Osteoblast (primary cell): ENCODE measurements around the gene SULT1C3. TPM values are rescaled to one million over a fixed set of nuclear protein-coding genes. Genes with fewer than 3 reads are reported as not detected.
A peak's percentile ranks its signal among the peaks of the same experiment; 100 is the strongest.

Experiments
- DNase-seq: peaks from one replicate; pipeline ENCODE4 v3.0.0; 2011; ENCODE audit warnings: low spot score, mixed read lengths; ENCODE audit not compliant: insufficient read length; ENCODE audit errors: missing footprints
- H2AFZ ChIP-seq: 2 replicates; pipeline ENCODE4 v1.6.0; 2011; ENCODE audit warnings: mild to moderate bottlenecking, low read length
- H3K27ac ChIP-seq: 2 replicates; pipeline ENCODE4 v1.5.1; 2011; ENCODE audit warnings: mild to moderate bottlenecking, low read depth, low read length, moderate library complexity
- H3K27me3 ChIP-seq: 2 replicates; pipeline ENCODE4 v1.6.0; 2012; ENCODE audit warnings: mild to moderate bottlenecking, control low read depth, inconsistent platforms, low read length, moderate library complexity; ENCODE audit not compliant: insufficient read depth
- H3K36me3 ChIP-seq: 2 replicates; pipeline ENCODE4 v1.5.1; 2011; ENCODE audit warnings: mild to moderate bottlenecking, low read length, control low read depth, moderate library complexity; ENCODE audit not compliant: insufficient read depth
- H3K4me1 ChIP-seq: 2 replicates; pipeline ENCODE4 v1.5.1; 2011; ENCODE audit warnings: mild to moderate bottlenecking, low read length, control low read depth, moderate library complexity; ENCODE audit not compliant: insufficient read depth
- H3K4me2 ChIP-seq: 2 replicates; pipeline ENCODE4 v1.6.0; 2011; ENCODE audit warnings: mild to moderate bottlenecking, low read length; ENCODE audit not compliant: insufficient read depth
- H3K4me3 ChIP-seq: fragments of 200-600 bp; sonication (generic); 3 replicates; pipeline ENCODE4 v1.5.1; 2012; ENCODE audit warnings: mild to moderate bottlenecking, low read length, inconsistent platforms; ENCODE audit not compliant: insufficient read depth
- H3K79me2 ChIP-seq: 2 replicates; pipeline ENCODE4 v1.6.0; 2012; ENCODE audit warnings: mild to moderate bottlenecking, low read length, control low read depth, inconsistent platforms; ENCODE audit not compliant: insufficient read depth
- H3K9me3 ChIP-seq: 2 replicates; pipeline ENCODE4 v1.5.1; 2011; ENCODE audit warnings: low read depth, low read length, control low read depth
- H4K20me1 ChIP-seq: 2 replicates; pipeline ENCODE4 v1.6.0; 2012; ENCODE audit warnings: mild to moderate bottlenecking, low read length, control low read depth; ENCODE audit not compliant: insufficient read depth
- total RNA-seq: library from RNA; depleted of rRNA; stranded (reverse); fragments of >200 nt; gene quantifications from 2 replicates; pipeline ENCODE4 v1.2.3, GENCODE V29; 2012
- TF ChIP-seq, protein P1 (sequence below): IDR thresholded peaks from 2 replicates; pipeline ENCODE4 v1.5.1; 2011; ENCODE audit warnings: mild to moderate bottlenecking, low read depth, low read length, moderate library complexity; ENCODE audit errors: extremely low read depth

The SULT1C3 gene
- total RNA-seq, 1 donor: not detected

DNA sequence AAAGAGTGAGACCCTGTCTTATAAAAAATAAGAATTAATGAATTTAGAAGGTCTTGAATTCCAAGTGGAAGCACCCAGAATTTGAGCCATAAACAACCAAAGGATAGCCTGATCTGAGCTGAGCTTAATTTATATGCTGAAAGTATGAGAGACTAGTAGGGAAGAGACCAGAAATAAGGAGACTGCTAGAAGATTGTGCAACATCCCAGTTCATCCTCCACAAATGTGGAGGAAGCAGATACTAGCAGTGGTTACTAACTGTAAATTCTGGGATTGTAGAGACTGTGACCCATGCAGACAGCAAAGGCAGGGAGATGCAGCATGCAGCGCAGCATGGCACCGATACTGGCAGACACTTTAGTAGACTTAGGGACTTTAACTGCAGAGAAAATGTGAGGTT lies 47.4 kb downstream of the SULT1C3 start:
- no peaks in the 10 kb centered on the region for H3K36me3 ChIP-seq
- H3K27ac ChIP-seq: no peak overlapping the region
- no peak for DNase-seq
- H2AFZ ChIP-seq: no peak overlapping the region
- H3K4me1 ChIP-seq: no peaks in the 10 kb centered on the region
- no peak overlapping the region for H3K4me2 ChIP-seq
- H3K27me3 ChIP-seq: no peaks in the 10 kb centered on the region
- no peaks in the 10 kb centered on the region for H3K79me2 ChIP-seq
- no peak overlapping the region for H3K4me3 ChIP-seq
- H4K20me1 ChIP-seq: no peaks in the 10 kb centered on the region
- TF ChIP-seq, protein P1, sequence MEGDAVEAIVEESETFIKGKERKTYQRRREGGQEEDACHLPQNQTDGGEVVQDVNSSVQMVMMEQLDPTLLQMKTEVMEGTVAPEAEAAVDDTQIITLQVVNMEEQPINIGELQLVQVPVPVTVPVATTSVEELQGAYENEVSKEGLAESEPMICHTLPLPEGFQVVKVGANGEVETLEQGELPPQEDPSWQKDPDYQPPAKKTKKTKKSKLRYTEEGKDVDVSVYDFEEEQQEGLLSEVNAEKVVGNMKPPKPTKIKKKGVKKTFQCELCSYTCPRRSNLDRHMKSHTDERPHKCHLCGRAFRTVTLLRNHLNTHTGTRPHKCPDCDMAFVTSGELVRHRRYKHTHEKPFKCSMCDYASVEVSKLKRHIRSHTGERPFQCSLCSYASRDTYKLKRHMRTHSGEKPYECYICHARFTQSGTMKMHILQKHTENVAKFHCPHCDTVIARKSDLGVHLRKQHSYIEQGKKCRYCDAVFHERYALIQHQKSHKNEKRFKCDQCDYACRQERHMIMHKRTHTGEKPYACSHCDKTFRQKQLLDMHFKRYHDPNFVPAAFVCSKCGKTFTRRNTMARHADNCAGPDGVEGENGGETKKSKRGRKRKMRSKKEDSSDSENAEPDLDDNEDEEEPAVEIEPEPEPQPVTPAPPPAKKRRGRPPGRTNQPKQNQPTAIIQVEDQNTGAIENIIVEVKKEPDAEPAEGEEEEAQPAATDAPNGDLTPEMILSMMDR: no peak
- H3K9me3 ChIP-seq: no peaks in the 10 kb centered on the region

DNA sequence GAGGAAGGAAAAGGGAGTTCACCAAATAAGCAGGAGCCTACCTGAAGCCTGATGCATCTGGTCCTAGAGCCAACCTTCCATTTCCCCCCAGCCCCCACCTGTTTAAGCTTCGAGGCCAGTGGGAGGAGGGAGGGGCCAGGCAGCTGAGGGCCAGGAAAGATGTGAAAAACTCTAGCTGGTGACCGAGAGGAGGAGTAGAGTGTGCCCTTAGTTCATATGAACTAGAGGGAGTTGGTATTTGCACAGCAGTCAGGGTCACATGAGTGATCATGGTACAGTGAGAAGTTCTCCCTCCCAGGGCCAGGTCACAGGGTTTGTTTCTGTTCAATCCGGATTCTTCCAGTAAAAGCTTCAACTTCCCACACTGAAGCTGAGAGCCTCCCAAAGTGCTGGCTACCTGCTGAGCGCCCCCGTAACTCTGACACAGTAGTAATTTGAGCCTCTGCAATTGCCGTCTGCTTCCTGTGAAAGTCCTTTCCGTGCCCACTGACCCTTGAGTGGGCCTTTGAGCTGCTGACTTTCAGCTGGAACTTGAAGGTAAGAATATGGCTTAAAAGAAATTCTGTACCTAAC lies 48.9 kb downstream of the SULT1C3 start, which contains the start of gene SULT1C2:
Gene SULT1C2, plus strand, starts transcription at position 362 of the 573 bp plus-strand sequence. CDS start 4,773 bp downstream, outside the sequence.
- no peak within 1 kb of the TSS for H3K4me3 ChIP-seq
- no peaks in the 10 kb centered on the region for H3K79me2 ChIP-seq
- H3K4me1 ChIP-seq: no peaks in the 10 kb centered on the region
- no peaks in the 10 kb centered on the region for H3K27me3 ChIP-seq
- TF ChIP-seq, protein P1: no peak
- peak within 1 kb of the TSS; percentile 71 for H2AFZ ChIP-seq
- H3K4me2 ChIP-seq: no peak within 1 kb of the TSS
- H3K36me3 ChIP-seq: no peaks in the 10 kb centered on the region
- DNase-seq: no peak
- H4K20me1 ChIP-seq: no peaks in the 10 kb centered on the region
- no peaks in the 10 kb centered on the region for H3K9me3 ChIP-seq
- no peak within 1 kb of the TSS for H3K27ac ChIP-seq

DNA sequence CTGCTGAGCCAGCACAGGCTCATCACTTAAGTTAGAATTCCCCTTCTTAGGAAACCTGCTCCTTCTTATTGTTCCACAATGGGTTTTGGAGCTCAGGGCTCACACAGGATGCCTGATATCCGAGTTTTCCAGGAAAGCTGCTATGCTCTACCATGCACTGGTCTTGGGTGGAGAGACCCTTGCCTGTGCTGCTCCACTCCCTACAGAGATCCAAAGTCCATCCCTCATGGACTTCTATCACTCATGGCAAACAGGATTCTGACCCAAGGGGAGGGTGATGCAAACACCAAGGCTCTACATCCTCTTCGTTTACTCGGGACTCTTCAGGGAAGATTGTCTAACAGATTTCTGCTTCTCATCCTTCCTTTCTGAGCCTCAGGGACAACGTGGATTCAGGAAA lies 54.1 kb downstream of the SULT1C3 start:
- Histone ChIP-seq H3K27me3 (no peaks in the 10 kb centered on the region), H3K4me2 (no peak overlapping the region), H3K9me3 (no peaks in the 10 kb centered on the region), H3K27ac (no peak overlapping the region), H3K4me1 (peaks cover 13% of the 10 kb centered on the region), H3K79me2 (no peaks in the 10 kb centered on the region), H3K36me3 (no peaks in the 10 kb centered on the region), H2AFZ (no peak overlapping the region), H3K4me3 (no peak overlapping the region), H4K20me1 (no peaks in the 10 kb centered on the region)
- TF ChIP-seq, protein P1: no peak
- DNase-seq: peak; percentile 37

GRCh38 chr2:108297436-108298141 lies 57.8 kb downstream of the SULT1C3 start:
- no peaks in the 10 kb centered on the region for H3K9me3 ChIP-seq
- H3K27ac ChIP-seq: peak overlapping the region; percentile 34
- no peak overlapping the region for H3K4me2 ChIP-seq
- TF ChIP-seq, protein P1: no peak
- H3K79me2 ChIP-seq: no peaks in the 10 kb centered on the region
- H4K20me1 ChIP-seq: no peaks in the 10 kb centered on the region
- no peaks in the 10 kb centered on the region for H3K27me3 ChIP-seq
- peak; percentile 94 for DNase-seq
- no peak overlapping the region for H3K4me3 ChIP-seq
- H3K4me1 ChIP-seq: peaks cover 13% of the 10 kb centered on the region
- H3K36me3 ChIP-seq: no peaks in the 10 kb centered on the region
- peak overlapping the region; percentile 12 for H2AFZ ChIP-seq
